Skeletal muscle cell (primary cell): ENCODE results near the gene TAF10.

Source experiments
- DNase-seq: peaks from one replicate; pipeline ENCODE4 v3.0.0-alpha.2; 2010; ENCODE audit warnings: low read depth
- H3K4me3 ChIP-seq: 2 replicates; pipeline ENCODE4 v1.5.1; 2011; ENCODE audit warnings: low read depth, mild to moderate bottlenecking, control low read depth, low read length, moderate library complexity

The TAF10 gene

GRCh38 chr11:6566704-6567370, 45.2 kb downstream of the TAF10 start:
- H3K4me3 ChIP-seq = no peak overlapping the region
- DNase-seq = no peak

DNA sequence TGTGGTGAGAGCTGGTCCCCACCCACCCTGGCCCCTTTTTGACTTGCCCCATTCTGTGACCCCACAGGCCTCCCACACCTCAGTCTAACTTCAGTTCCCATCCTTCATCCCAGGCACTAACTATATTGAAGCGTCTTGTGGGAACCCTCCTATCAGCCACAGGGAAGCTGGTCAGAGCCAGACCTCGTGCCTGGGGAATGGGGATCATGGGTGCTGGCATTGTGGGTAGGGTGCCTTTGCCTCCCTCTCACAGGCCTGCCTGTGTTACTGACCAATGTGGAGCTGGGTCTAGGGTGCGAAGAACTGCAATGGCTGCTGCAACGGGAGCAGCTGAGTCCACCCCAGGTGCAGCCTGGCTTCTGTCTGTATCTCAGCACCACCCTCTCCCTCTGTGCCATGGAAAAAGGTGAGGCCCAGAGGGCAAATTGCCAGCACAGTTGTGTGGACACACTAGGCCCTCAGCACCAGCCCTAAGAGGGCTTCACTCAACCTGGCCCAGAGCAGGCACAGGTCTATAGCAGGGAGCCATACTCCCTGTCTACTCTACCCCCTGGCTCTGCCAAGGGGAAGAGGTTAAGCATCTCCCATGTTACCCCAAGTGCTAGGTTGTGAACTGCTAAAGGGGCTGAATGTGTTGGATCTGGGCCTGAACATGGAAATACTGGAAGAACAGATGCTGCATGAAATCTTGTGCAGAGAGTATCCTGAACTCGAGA, 45.9 kb downstream of the TAF10 start:
- no peak for DNase-seq
- H3K4me3 ChIP-seq = no peak overlapping the region

- DNase-seq = no peak
- H3K4me3 ChIP-seq = no peak overlapping the region
Measured at GRCh38 chr11:6565325-6565724, 46.7 kb downstream of the TAF10 start.

- DNase-seq = no peak
- no peak overlapping the region for H3K4me3 ChIP-seq
Measured at GRCh38 chr11:6563667-6564066, 48.3 kb downstream of the TAF10 start.

GRCh38 chr11:6563121-6563619, 48.8 kb downstream of the TAF10 start:
- DNase-seq = no peak
- H3K4me3 ChIP-seq = no peak overlapping the region

DNA sequence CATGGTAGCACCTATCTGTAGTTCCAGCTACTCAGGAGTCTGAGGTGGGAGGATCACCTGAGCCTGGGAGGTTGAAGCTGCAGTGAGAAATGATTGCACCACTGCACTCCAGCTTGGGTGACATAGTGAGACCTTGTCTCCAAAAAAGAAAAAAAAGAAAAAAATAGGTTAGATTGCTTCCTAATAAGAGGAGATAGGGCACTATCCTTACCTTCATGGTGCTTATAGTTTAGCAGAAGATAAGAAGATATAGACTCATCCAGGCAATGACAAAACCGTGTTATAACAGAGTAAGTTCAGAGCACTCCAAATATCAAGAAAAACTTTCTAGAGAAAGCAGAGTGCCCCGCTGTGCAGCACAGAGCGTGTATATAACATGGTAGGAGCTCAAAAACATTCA, 50.7 kb downstream of the TAF10 start:
- no peak overlapping the region for H3K4me3 ChIP-seq
- DNase-seq = no peak
